Skeletal muscle satellite cell (primary cell): Measurements from ENCODE around the gene SNX4. TPM values are rescaled to one million over a fixed set of nuclear protein-coding genes. Genes with fewer than 3 reads are reported as not detected.

Experiments used
- H3K27me3 ChIP-seq: 2 replicates; pipeline ENCODE4 v1.7.0; 2013; ENCODE audit warnings: low read length; ENCODE audit not compliant: control insufficient read depth, insufficient read depth
- H3K36me3 ChIP-seq: 2 replicates; pipeline ENCODE4 v1.7.0; 2013; ENCODE audit warnings: mild to moderate bottlenecking, control low read depth, low read length; ENCODE audit not compliant: insufficient read depth
- H3K4me1 ChIP-seq: 2 replicates; pipeline ENCODE4 v1.7.0; 2013; ENCODE audit warnings: low read length; ENCODE audit not compliant: control insufficient read depth, insufficient read depth
- H3K4me2 ChIP-seq: 2 replicates; pipeline ENCODE4 v1.7.0; 2013; ENCODE audit warnings: mild to moderate bottlenecking, low read length
- H3K4me3 ChIP-seq: 2 replicates; pipeline ENCODE4 v1.7.0; 2013; ENCODE audit warnings: low read length
- H3K9ac ChIP-seq: 2 replicates; pipeline ENCODE4 v1.7.0; 2013; ENCODE audit warnings: mild to moderate bottlenecking, low read depth, low read length, moderate library complexity
- H3K9me3 ChIP-seq: replicated peaks from 2 replicates; pipeline ENCODE4 v1.7.0; 2013; ENCODE audit warnings: mild to moderate bottlenecking, control low read depth, low read length
- small RNA-seq: library from RNA; depleted of rRNA; stranded (forward); fragments of <200 nt; gene quantifications from one replicate; pipeline ENCODE3, GENCODE V24; 2012

Gene SNX4

DNA sequence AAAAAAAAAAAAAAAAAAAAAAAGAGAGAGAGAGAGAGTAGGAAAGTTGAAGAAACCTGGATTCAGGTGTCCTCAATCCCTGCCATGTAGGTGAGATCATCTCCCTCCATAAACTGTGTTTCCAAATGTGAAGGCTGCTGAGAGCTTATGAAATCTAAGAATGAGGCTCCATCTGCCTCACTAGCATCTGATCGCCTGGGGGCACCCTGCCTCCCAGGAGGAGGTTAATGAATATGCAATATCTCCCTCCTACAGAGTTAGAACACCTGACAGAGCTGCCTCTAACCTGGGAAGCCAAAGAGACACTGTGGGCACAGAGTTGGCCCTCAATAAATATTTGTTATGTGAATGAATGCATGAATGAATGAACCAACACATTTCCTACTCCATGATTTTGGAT, 121.0 kb downstream of the SNX4 start:
- Histone ChIP-seq H3K36me3 (no peaks in the 10 kb centered on the region), H3K9me3 (no peaks in the 10 kb centered on the region), H3K4me1 (peaks cover 21% of the 10 kb centered on the region), H3K4me3 (no peak overlapping the region), H3K27me3 (no peaks in the 10 kb centered on the region), H3K4me2 (no peak overlapping the region), H3K9ac (no peak overlapping the region)

Small RNAs within 50 kb of the gene (small RNA-seq; reads per million reads assigned to genes)
- gene RF00019: not detected
